ENCODE results near the gene RHOBTB3.

Gene RHOBTB3

GRCh38 chr5:95816341-95816740 is 85.2 kb downstream of the RHOBTB3 start:
- Histone ChIP-seq H3K36me3 (no peaks in the 10 kb centered on the region), H3K27me3 (no peaks in the 10 kb centered on the region), H3K4me3 (ENCODE audit: low read depth, low read length) (no peak overlapping the region), H3K9me3 (no peaks in the 10 kb centered on the region), H3K4me1 (peaks cover 17% of the 10 kb centered on the region)
- TF ChIP-seq CTCF (IDR thresholded peaks at IDR 0.05; ENCODE audit: low read depth, low read length) = no peak
- no peak for DNase-seq

GRCh38 chr5:95816776-95817175 is 85.6 kb downstream of the RHOBTB3 start:
- Histone ChIP-seq H3K4me3 (ENCODE audit: low read depth, low read length) (no peak overlapping the region), H3K9me3 (no peaks in the 10 kb centered on the region), H3K27me3 (no peaks in the 10 kb centered on the region), H3K4me1 (peaks cover 19% of the 10 kb centered on the region), H3K36me3 (no peaks in the 10 kb centered on the region)
- DNase-seq = no peak
- no peak for TF ChIP-seq CTCF (IDR thresholded peaks at IDR 0.05; ENCODE audit: low read depth, low read length)

GRCh38 chr5:95817430-95817829 is 86.3 kb downstream of the RHOBTB3 start:
- no peaks in the 10 kb centered on the region for H3K27me3 ChIP-seq
- no peak for DNase-seq
- H3K4me3 ChIP-seq (ENCODE audit: low read depth, low read length) = no peak overlapping the region
- peaks cover 12% of the 10 kb centered on the region for H3K4me1 ChIP-seq
- H3K9me3 ChIP-seq = no peaks in the 10 kb centered on the region
- TF ChIP-seq CTCF (IDR thresholded peaks at IDR 0.05; ENCODE audit: low read depth, low read length) = no peak
- no peaks in the 10 kb centered on the region for H3K36me3 ChIP-seq

- Histone ChIP-seq H3K4me3 (ENCODE audit: low read depth, low read length) (no peak overlapping the region), H3K27me3 (no peaks in the 10 kb centered on the region), H3K36me3 (no peaks in the 10 kb centered on the region), H3K9me3 (no peaks in the 10 kb centered on the region), H3K4me1 (peaks cover 19% of the 10 kb centered on the region)
- DNase-seq = no peak
- TF ChIP-seq CTCF (IDR thresholded peaks at IDR 0.05; ENCODE audit: low read depth, low read length) = no peak
Measured at GRCh38 chr5:95818181-95819147, 87.3 kb downstream of the RHOBTB3 start.

- Histone ChIP-seq H3K4me3 (ENCODE audit: low read depth, low read length) (peak overlapping the region; percentile 83), H3K9me3 (no peaks in the 10 kb centered on the region), H3K27me3 (no peaks in the 10 kb centered on the region), H3K4me1 (peaks cover 16% of the 10 kb centered on the region), H3K36me3 (no peaks in the 10 kb centered on the region)
- no peak for TF ChIP-seq CTCF (IDR thresholded peaks at IDR 0.05; ENCODE audit: low read depth, low read length)
- peak; percentile 72 for DNase-seq
Measured at GRCh38 chr5:95821110-95822021, 90.2 kb downstream of the RHOBTB3 start.
